ENCODE data around the gene PRKACB.
"Not testable (repeated sequence)": the region's sequence is repeated elsewhere in the genome, so short reads cannot be mapped to it uniquely, and the experiment has no call there.

The PRKACB gene

GRCh38 chr1:84143796-84144565 lies at the start of gene PRKACB:
Gene PRKACB, plus strand, starts transcription at chr1:84144271. Its CDS starts 91 bp downstream, at chr1:84144362.
- peak; percentile 86 for DNase-seq

DNA sequence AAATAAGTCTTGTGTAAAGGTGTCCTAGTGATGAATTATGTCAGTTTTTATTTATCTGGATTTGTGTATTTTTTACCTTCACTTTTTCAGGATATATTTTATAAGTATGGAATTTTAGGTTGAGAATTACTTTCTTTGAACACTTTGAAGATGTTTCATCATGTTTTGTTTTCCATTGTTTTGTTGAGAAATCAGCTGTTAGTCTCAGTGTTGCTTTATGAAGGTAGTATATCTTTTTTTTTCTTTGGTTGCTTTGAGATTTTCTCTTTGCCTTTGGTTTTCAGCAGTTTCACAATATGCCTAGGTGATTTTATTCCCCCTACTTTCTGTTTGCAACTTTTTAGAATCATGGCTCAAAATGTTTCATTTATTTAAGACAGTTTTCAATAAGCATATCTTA lies 48.8 kb upstream of the PRKACB start:
- no peak for DNase-seq

GRCh38 chr1:84096176-84096575 lies 47.9 kb upstream of the PRKACB start:
- no peak for DNase-seq

DNA sequence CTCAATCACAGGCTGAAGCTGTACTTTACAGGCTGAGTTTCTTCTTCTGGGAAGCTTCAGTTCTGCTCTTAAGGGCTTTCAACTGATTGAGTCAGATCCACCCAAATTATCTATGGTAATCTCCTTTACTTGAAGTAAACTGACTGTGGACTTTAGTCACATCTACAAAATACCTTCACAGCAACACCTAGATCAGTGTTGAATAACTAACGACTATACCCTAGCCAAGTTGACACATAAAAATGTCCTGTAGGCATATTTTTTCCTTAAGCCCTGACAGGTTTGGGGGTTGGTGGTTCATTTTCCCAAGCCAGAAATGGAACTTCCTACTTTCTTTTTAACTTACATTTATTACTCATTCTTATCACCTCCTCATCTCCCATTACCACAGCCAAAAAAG lies 42.9 kb upstream of the PRKACB start:
- no peak for DNase-seq

GRCh38 chr1:84103197-84103992 lies 40.7 kb upstream of the PRKACB start:
- DNase-seq, result peak; percentile 40

- DNase-seq, result not testable (repeated sequence)
These were observed 36.5 kb upstream of the PRKACB start for GRCh38 chr1:84107538-84107937.

- no peak for DNase-seq
These were observed 36.1 kb upstream of the PRKACB start for GRCh38 chr1:84107955-84108354.

GRCh38 chr1:84108900-84109578 lies 35.0 kb upstream of the PRKACB start:
- DNase-seq, result no peak

- no peak for DNase-seq
These were observed 33.4 kb upstream of the PRKACB start for GRCh38 chr1:84110629-84111028.

GRCh38 chr1:84116558-84116957 lies 27.5 kb upstream of the PRKACB start:
- DNase-seq, result no peak

- DNase-seq, result no peak
These were observed 26.2 kb upstream of the PRKACB start for GRCh38 chr1:84117868-84118267.

- DNase-seq, result no peak
These were observed 22.7 kb upstream of the PRKACB start for GRCh38 chr1:84121360-84121759.

GRCh38 chr1:84122780-84123382 lies 21.2 kb upstream of the PRKACB start:
- DNase-seq, result no peak

- no peak for DNase-seq
These were observed 10.6 kb upstream of the PRKACB start for GRCh38 chr1:84133479-84133878.

GRCh38 chr1:84135341-84135740 lies 8.7 kb upstream of the PRKACB start:
- DNase-seq, result no peak

DNA sequence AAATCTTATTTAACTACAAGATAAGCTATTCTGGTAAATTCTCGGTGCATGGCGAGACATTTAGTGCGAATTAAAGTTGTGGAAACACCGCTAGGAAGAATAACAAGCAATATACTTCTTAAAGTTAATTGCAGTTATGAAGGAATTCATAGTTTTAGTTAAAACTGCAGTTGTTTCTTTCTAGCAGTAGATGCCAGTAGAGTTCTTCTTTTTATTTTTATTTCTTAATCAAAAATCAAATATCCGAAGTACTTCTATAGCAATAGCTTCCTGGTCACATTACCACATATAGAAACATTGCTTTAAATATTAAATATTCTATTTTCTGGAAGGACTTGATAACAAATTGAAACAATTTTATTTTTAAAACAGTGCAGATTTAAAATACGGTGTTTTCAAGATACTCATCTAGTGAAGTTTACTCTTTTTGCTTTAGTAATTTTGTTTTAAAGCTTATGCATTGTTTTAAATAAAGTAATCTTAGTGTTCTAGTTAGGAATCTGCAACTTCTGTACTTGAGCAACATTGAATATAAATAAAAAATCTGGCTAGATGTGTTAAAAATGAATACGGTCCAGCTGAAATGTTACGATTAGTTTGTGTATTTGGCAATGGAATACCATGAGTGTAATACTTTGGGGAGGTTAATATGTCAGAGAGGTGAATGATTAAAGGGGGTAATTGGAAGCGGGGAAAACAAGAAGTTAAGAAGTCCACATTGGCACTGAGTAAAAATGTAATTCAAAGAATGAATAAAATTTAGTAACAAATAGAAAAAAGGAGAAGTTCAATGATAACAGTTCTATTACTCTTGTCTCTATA lies 2.7 kb upstream of the PRKACB start:
- DNase-seq, result peak; percentile 41

- DNase-seq, result peak; percentile 18
These were observed 997 bp downstream of the PRKACB start for GRCh38 chr1:84145068-84145467.

GRCh38 chr1:84146411-84147032 lies 2.5 kb downstream of the PRKACB start:
- DNase-seq, result no peak

GRCh38 chr1:84148758-84149157 lies 4.7 kb downstream of the PRKACB start:
- DNase-seq, result no peak

- DNase-seq, result peak; percentile 69
These were observed 8.6 kb downstream of the PRKACB start for GRCh38 chr1:84152649-84153056.

DNA sequence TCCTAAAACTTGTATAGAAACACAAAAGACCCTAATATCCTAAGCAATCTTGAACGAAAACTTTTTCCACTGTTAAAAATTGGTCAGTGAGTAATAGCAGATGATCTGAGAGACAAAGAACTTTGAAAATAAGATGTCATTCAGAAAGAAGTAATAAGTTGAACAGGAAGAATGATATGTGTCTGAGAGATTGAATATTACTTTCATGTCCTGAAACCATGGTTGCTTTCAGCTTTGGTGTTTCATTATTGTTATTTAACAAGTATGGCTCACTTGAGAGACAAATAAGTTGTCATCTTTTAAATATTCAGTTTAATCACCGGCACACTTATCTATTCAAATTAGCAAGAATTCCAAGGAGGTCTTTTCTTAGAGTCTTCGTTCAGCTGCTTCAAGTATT lies 11.4 kb downstream of the PRKACB start:
- no peak for DNase-seq

DNA sequence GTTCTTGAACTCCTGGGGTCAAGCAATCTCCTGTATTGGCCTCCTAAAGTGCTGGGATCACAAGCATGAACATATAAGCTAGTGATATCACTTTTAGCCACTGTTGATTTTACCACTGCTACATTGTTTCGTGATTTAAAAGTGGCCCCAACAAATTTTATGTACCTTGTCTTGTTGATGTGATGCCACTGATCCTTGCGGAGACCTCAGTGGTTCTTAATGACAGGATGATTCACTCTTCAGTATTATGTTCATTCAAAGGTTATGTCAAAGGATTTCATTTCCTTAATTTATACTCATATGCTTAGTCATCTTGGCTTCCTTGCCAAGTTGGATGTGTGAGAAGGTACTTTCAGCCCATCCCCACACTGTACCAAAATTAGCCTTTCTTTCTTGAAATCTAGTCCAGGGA lies 12.1 kb downstream of the PRKACB start:
- DNase-seq, result no peak

Measured in GF-D8 (cell line).